PC-3 (cell line): Measurements from ENCODE around the gene ZGRF1. TPM values are rescaled to one million over a fixed set of nuclear protein-coding genes. Genes with fewer than 3 reads are reported as not detected.
"Not testable (repeated sequence)": the region's sequence is repeated elsewhere in the genome, so short reads cannot be mapped to it uniquely, and the experiment has no call there.

Experiments used
- ATAC-seq: fragments of 200-7000 bp; cut with Tn5 transposase; 2 replicates; pipeline ENCODE4 v1.9.1; 2020; ENCODE audit warnings: mild to moderate bottlenecking, moderate library complexity
- BruUV-seq: library from RNA; stranded (reverse); fragments of 400-500 nt; replicated peaks from 2 replicates; lab custom pipeline; 2021; lab: Mats Ljungman, UMichigan
- CTCF ChIA-PET: fragments of 300-600 bp; sonication (Branson Sonifier 250); formaldehyde crosslinking; loops from one replicate; lab custom pipeline; 2022; ENCODE audit warnings: antibody characterized with exemption; lab: Charles Lee
- POLR2A ChIA-PET: fragments of 300-600 bp; sonication (Branson Sonifier 250); formaldehyde crosslinking; loops from one replicate; lab custom pipeline; 2022; ENCODE audit warnings: antibody characterized with exemption; ENCODE audit not compliant: unreplicated experiment; lab: Charles Lee
- DNase-seq: peaks from one replicate; pipeline ENCODE4 v3.0.0-alpha.2; 2015
- H2AFZ ChIP-seq: fragments of 300-600 bp; sonication (generic); 2 replicates; pipeline ENCODE4 v1.6.0; 2016; ENCODE audit warnings: antibody characterized with exemption, low read length
- H3F3A ChIP-seq: fragments of 300-600 bp; sonication (generic); one replicate; pipeline ENCODE4 v1.6.0; 2017; ENCODE audit warnings: antibody characterized with exemption, low read length, control low read depth, mild to moderate bottlenecking; ENCODE audit not compliant: unreplicated experiment
- H3K27ac ChIP-seq: fragments of 300-600 bp; sonication (generic); 2 replicates; pipeline ENCODE4 v1.5.1; 2016; ENCODE audit warnings: mild to moderate bottlenecking, low read length
- H3K27me3 ChIP-seq: fragments of 300-600 bp; sonication (generic); 2 replicates; pipeline ENCODE4 v1.6.1; 2016; ENCODE audit warnings: low read length, mixed read lengths
- H3K36me3 ChIP-seq: fragments of 300-600 bp; sonication (generic); 2 replicates; pipeline ENCODE4 v1.6.1; 2016; ENCODE audit warnings: low read depth, mixed run types, low read length, mixed read lengths
- H3K4me1 ChIP-seq: fragments of 300-600 bp; sonication (generic); 2 replicates; pipeline ENCODE4 v1.5.1; 2016; ENCODE audit warnings: low read length; ENCODE audit not compliant: insufficient read depth
- H3K4me2 ChIP-seq: fragments of 300-600 bp; sonication (generic); 2 replicates; pipeline ENCODE4 v1.6.0; 2016; ENCODE audit warnings: low read length
- H3K4me3 ChIP-seq: fragments of 300-600 bp; sonication (generic); 2 replicates; pipeline ENCODE4 v1.5.1; 2016; ENCODE audit warnings: mild to moderate bottlenecking, low read length, mixed read lengths
- H3K79me2 ChIP-seq: fragments of 300-600 bp; sonication (generic); 2 replicates; pipeline ENCODE4 v1.6.1; 2017; ENCODE audit warnings: low read length, mixed read lengths
- H3K9ac ChIP-seq: fragments of 300-600 bp; sonication (generic); 2 replicates; pipeline ENCODE4 v1.6.0; 2016; ENCODE audit warnings: mild to moderate bottlenecking, low read length
- H3K9me2 ChIP-seq: fragments of 300-600 bp; sonication (generic); replicated peaks from 2 replicates; pipeline ENCODE4 v1.6.1; 2016; ENCODE audit warnings: mixed run types, low read length, mixed read lengths
- H3K9me3 ChIP-seq: fragments of 300-600 bp; sonication (generic); 2 replicates; pipeline ENCODE4 v1.6.1; 2016; ENCODE audit warnings: low read length, mixed read lengths
- H4K20me1 ChIP-seq: fragments of 300-600 bp; sonication (generic); 2 replicates; pipeline ENCODE4 v1.6.1; 2016; ENCODE audit warnings: low read length, mixed read lengths
- CTCF ChIP-seq: fragments of 300-600 bp; sonication (generic); conservative IDR thresholded peaks from 2 replicates; pipeline ENCODE4 v1.5.1; 2017; ENCODE audit warnings: antibody characterized with exemption, low read depth, mild to moderate bottlenecking, low read length
- EZH2 ChIP-seq: fragments of 300-600 bp; sonication (generic); IDR thresholded peaks from one replicate; pipeline ENCODE4 v1.6.1; 2017; ENCODE audit warnings: antibody characterized with exemption, mild to moderate bottlenecking, low read length; ENCODE audit not compliant: unreplicated experiment
- EZH2phosphoT487 ChIP-seq: fragments of 300-600 bp; sonication (generic); IDR thresholded peaks from 2 replicates; pipeline ENCODE4 v1.6.1; 2018; ENCODE audit warnings: mild to moderate bottlenecking, antibody characterized with exemption, low read length, borderline replicate concordance
- intact Hi-C: fragments of 100-400 bp; cut with micrococcal nuclease; formaldehyde crosslinking; loops from 2 replicates; pipeline ENCODE4 v1.9.0; 2023
- total RNA-seq: library from RNA; depleted of rRNA; stranded (reverse); fragments of >200 nt; gene quantifications from 2 replicates; pipeline ENCODE4 v1.2.3, GENCODE V29; 2014

ZGRF1 gene
- total RNA-seq, 1 experiment from 2014 or later, result 7.3 TPM

- no peak overlapping the region for H3K9ac ChIP-seq
- ChIA-PET CTCF (no interaction called here), POLR2A (no interaction called here)
- no TSS peak for BruUV-seq
- H2AFZ ChIP-seq, result no peak overlapping the region
- H3K9me2 ChIP-seq, result no peaks in the 10 kb centered on the region
- intact Hi-C loops, result no loop called here
- H3K79me2 ChIP-seq, result no peaks in the 10 kb centered on the region
- ATAC-seq (no peak), DNase-seq (no peak)
- no peaks in the 10 kb centered on the region for H3K36me3 ChIP-seq
- H3K4me1 ChIP-seq, result no peaks in the 10 kb centered on the region
- no peak for TF ChIP-seq CTCF
- no peak for TF ChIP-seq EZH2
- no peak for TF ChIP-seq EZH2phosphoT487
- no peaks in the 10 kb centered on the region for H4K20me1 ChIP-seq
- no peaks in the 10 kb centered on the region for H3K27me3 ChIP-seq
- H3K9me3 ChIP-seq, result no peaks in the 10 kb centered on the region
- H3K4me3 ChIP-seq, result no peak overlapping the region
- no peaks in the 10 kb centered on the region for H3F3A ChIP-seq
- H3K4me2 ChIP-seq, result no peak overlapping the region
- no peak overlapping the region for H3K27ac ChIP-seq
Measured at GRCh38 chr4:112616984-112617383, 19.7 kb downstream of the ZGRF1 start.

GRCh38 chr4:112612814-112613213, 23.9 kb downstream of the ZGRF1 start:
- H3K27me3 ChIP-seq, CTCF ChIA-PET, H3F3A ChIP-seq, H2AFZ ChIP-seq, H3K36me3 ChIP-seq, H3K27ac ChIP-seq, H3K9ac ChIP-seq, H3K79me2 ChIP-seq, H3K9me2 ChIP-seq, DNase-seq, intact Hi-C loops, ATAC-seq, POLR2A ChIA-PET, H3K9me3 ChIP-seq, H3K4me3 ChIP-seq, H4K20me1 ChIP-seq, H3K4me2 ChIP-seq, H3K4me1 ChIP-seq, BruUV-seq: not testable (repeated sequence)

GRCh38 chr4:112604589-112604988, 32.1 kb downstream of the ZGRF1 start:
- ChIA-PET POLR2A (interaction anchor here (0.6 kb wide), 2 partner anchors 11 to 160 kb away, joined by 3 to 8 read pairs; no protein-coding TSS in a partner anchor), CTCF (no interaction called here)
- Histone ChIP-seq H3K4me2 (no peak overlapping the region), H3K9ac (no peak overlapping the region), H3K9me3 (no peaks in the 10 kb centered on the region), H3K36me3 (peaks cover 5% of the 10 kb centered on the region; the same call in 1 of the 2 replicates), H3K27ac (no peak overlapping the region), H3K79me2 (no peaks in the 10 kb centered on the region), H3K4me3 (no peak overlapping the region), H3F3A (no peaks in the 10 kb centered on the region), H2AFZ (no peak overlapping the region), H3K9me2 (no peaks in the 10 kb centered on the region), H3K4me1 (no peaks in the 10 kb centered on the region), H3K27me3 (no peaks in the 10 kb centered on the region), H4K20me1 (no peaks in the 10 kb centered on the region)
- intact Hi-C loops, result loop anchor here (1.0 to 5.0 kb wide), 3 partner anchors 80 to 276 kb away; no protein-coding TSS in a partner anchor
- peak; percentile 88 for ATAC-seq
- DNase-seq, result peak; percentile 55
- BruUV-seq, result no TSS peak
- peak; percentile 64 for TF ChIP-seq CTCF
- TF ChIP-seq EZH2, result no peak
